Skeletal muscle tissue (tissue), 4 donors: ENCODE data around the gene AMN. TPM values are rescaled to one million over a fixed set of nuclear protein-coding genes. Genes with fewer than 3 reads are reported as not detected.

Experiments used
- H3K27ac ChIP-seq: one replicate; pipeline ENCODE4 v1.7.0; 2013; ENCODE audit warnings: mild to moderate bottlenecking, low read depth, low read length, inconsistent platforms
- H3K27me3 ChIP-seq, 3 donors: one replicate each; pipeline ENCODE4 v1.7.0; 2013; ENCODE audit warnings: low read length in 3 of 3; ENCODE audit not compliant: control insufficient read depth in 3 of 3, insufficient read depth in 3 of 3
- H3K36me3 ChIP-seq, 3 donors: one replicate each; pipeline ENCODE4 v1.7.0; 2013; ENCODE audit warnings: low read length in 3 of 3; ENCODE audit not compliant: control insufficient read depth in 3 of 3, insufficient read depth in 3 of 3
- H3K4me1 ChIP-seq, 3 donors: one replicate each; pipeline ENCODE4 v1.7.0; 2013; ENCODE audit warnings: low read length in 3 of 3, mild to moderate bottlenecking in 3 of 3; ENCODE audit not compliant: control insufficient read depth in 3 of 3, insufficient read depth in 3 of 3
- H3K4me3 ChIP-seq, 3 donors: one replicate each; pipeline ENCODE4 v1.7.0; 2013; ENCODE audit warnings: low read length in 3 of 3
- H3K9ac ChIP-seq, 3 donors: one replicate each; pipeline ENCODE4 v1.7.0; 2013; ENCODE audit warnings: low read length in 3 of 3, mild to moderate bottlenecking in 3 of 3, moderate library complexity in 2 of 3, low read depth in 1 of 3
- H3K9me3 ChIP-seq, 3 donors: one replicate each; pipeline ENCODE4 v1.7.0; 2013; ENCODE audit warnings: low read length in 3 of 3; ENCODE audit not compliant: control insufficient read depth in 3 of 3
- total RNA-seq: library from RNA; depleted of rRNA; stranded (reverse); fragments of >200 nt; gene quantifications from one replicate; pipeline ENCODE4 v1.2.3, GENCODE V29; 2014
- donor health status: Osteomylitis.

Gene AMN
- total RNA-seq, 1 donor from 2014 or later = 1.0 TPM

DNA sequence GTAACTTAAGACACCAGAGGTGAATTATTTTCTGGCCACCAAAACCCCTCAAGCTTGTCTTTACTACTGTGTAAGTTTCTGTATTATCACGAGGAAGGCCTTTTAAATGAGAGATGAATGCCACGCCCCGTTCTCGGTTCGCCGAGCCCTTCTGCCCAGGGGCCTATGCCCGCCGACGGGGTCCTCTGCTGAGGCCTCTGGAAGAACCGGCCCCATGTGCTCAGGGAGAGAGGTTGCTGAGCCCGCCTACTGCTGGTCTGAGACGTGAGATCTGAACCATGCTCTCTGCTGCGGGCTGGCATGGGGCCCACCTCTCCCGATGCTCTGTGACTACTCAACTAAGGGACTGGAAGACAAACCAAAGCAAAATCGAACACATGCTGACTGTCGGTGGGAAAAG is 21.0 kb downstream of the AMN start:
- Histone ChIP-seq H3K9me3 (no peaks in the 10 kb centered on the region), H3K9ac (no peak overlapping the region), H3K27ac (no peak overlapping the region), H3K27me3 (no peaks in the 10 kb centered on the region), H3K4me3 (no peak overlapping the region), H3K4me1 (peaks cover 0 to 3% (median 2%) of the 10 kb centered on the region in 3 donors), H3K36me3 (peaks cover 72 to 74% (median 74%) of the 10 kb centered on the region in 3 donors)

- Histone ChIP-seq H3K27me3 (no peaks in the 10 kb centered on the region), H3K9ac (no peak overlapping the region), H3K36me3 (peaks cover 72 to 76% (median 76%) of the 10 kb centered on the region in 3 donors), H3K9me3 (no peaks in the 10 kb centered on the region), H3K27ac (no peak overlapping the region), H3K4me1 (peaks cover 4 to 7% (median 6%) of the 10 kb centered on the region in 3 donors), H3K4me3 (no peak overlapping the region)
Measured at GRCh38 chr14:102943979-102944378, 21.5 kb downstream of the AMN start.

- Histone ChIP-seq H3K27me3 (no peaks in the 10 kb centered on the region), H3K9ac (no peak overlapping the region), H3K4me1 (peaks cover 12 to 14% (median 13%) of the 10 kb centered on the region in 3 donors), H3K36me3 (peaks cover 71 to 76% (median 74%) of the 10 kb centered on the region in 3 donors), H3K4me3 (no peak overlapping the region), H3K9me3 (no peaks in the 10 kb centered on the region), H3K27ac (no peak overlapping the region)
Measured at GRCh38 chr14:102944448-102945330, 22.2 kb downstream of the AMN start.

DNA sequence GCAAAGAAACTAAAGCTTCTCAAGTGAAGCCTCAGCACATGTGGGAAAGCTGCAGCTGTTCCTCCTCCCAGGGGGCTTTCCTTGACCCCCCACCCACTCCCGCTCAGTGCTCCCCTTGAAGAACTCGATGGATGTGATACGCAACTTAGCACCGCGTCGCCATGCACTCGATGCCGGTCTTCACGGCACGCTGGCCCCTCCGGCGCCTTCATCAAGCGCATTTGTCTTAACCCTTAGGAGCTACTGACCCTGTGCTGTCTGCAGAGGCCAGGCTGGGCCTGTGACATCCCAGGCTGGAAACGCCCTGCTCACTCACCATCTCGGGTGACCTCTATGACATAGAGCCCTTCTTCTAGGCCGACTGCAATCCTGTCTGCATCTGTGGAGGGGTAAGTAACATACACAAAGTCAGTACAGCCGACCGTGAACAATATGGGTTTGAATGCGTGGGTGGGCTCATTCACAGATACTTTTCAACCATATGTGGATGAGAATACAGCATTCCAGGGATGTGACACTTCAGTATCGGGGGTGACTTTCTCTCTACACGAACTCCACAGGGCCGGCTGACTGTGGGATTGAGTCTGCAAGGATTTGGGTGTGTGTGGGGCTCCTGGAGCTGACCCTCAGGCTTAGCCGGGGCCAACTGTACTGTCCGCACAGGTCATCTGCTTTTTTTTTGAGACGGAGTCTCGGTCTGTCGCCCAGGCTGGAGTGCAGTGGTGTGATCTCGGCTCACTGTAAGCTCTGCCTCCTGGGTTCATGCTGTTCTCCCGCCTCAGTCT is 23.1 kb downstream of the AMN start:
- no peaks in the 10 kb centered on the region for H3K27me3 ChIP-seq
- H3K27ac ChIP-seq = no peak overlapping the region
- no peak overlapping the region for H3K9ac ChIP-seq
- no peaks in the 10 kb centered on the region for H3K9me3 ChIP-seq
- H3K4me3 ChIP-seq = no peak overlapping the region
- H3K36me3 ChIP-seq = peaks cover 74 to 77% (median 74%) of the 10 kb centered on the region in 3 donors
- H3K4me1 ChIP-seq = peaks cover 20 to 23% (median 21%) of the 10 kb centered on the region in 3 donors

GRCh38 chr14:102947321-102948103 is 25.0 kb downstream of the AMN start:
- peak overlapping the region in 1 of 3 donors; percentile 54 for H3K9ac ChIP-seq
- H3K4me1 ChIP-seq = peaks cover 21 to 24% (median 21%) of the 10 kb centered on the region in 3 donors

DNA sequence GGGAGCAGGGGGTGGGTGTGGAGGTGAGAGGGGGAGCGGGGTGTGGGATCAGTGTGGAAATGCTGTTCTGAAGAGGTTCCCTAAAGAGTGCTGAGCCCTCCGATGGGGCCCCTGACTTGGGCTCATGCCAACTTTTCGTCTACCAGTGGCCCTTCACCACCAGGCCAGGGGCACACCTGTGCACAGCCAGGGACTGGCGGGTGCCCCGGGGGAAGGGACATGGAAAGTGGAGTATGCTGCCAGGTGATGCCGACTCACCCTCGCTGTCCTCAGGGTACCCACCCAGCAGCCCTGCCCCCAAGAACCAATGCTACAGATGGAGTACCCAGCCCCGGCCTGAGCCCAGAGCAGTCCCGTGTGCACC is 26.2 kb downstream of the AMN start:
- Histone ChIP-seq H3K9me3 (no peaks in the 10 kb centered on the region), H3K36me3 (peaks cover 69 to 79% (median 71%) of the 10 kb centered on the region in 3 donors), H3K27ac (peak overlapping the region; percentile 82), H3K9ac (peak overlapping the region; percentile 45 to 64 (median 57)), H3K27me3 (no peaks in the 10 kb centered on the region), H3K4me3 (peak overlapping the region in 2 of 3 donors; percentile 24 to 35), H3K4me1 (peaks cover 21 to 24% (median 21%) of the 10 kb centered on the region in 3 donors)

More at GRCh38 chr14:102947321-102948103, 25.0 kb downstream of the AMN start:
- Histone ChIP-seq H3K27me3 (no peaks in the 10 kb centered on the region), H3K27ac (no peak overlapping the region), H3K36me3 (peaks cover 66 to 75% (median 67%) of the 10 kb centered on the region in 3 donors), H3K4me3 (no peak overlapping the region), H3K9me3 (no peaks in the 10 kb centered on the region)

DNA sequence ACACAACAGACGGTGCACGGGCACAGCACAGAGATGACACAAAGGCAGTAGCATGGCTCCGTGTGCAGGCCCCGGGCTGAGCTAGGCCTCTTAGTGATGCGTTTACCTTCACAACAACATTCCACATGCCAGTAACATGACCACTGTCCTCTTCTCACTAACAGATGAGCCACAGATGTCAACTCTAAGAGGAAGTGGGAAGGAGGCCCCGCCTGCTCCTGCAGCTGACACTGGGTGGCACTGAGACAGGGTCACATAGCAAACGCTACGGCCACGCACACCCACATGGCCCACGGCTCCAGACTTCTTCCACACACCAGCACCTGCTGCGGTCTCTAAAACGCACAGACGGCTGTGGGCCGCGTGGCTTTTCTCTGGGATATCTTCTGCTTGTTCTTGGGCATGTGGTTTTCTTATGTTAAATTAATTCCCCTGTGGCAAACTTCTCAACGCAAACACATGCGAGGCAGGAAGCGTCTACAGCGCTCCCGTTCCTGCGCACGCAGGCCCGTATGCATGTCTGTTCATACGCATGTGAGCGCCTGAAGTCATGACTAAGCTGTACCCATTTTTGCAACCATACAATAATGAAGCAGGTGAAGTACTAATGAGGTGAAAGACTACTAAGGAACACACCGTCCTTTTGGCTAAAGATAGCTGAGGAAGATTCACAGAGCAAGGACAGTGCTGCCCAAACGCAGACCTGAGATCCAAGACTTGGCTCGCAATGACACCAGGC is 26.8 kb downstream of the AMN start:
- Histone ChIP-seq H3K27ac (peak overlapping the region; percentile 82), H3K4me1 (peaks cover 21 to 24% (median 21%) of the 10 kb centered on the region in 3 donors), H3K36me3 (peaks cover 69 to 79% (median 69%) of the 10 kb centered on the region in 3 donors), H3K4me3 (peak overlapping the region in 2 of 3 donors; percentile 24 to 35), H3K9me3 (no peaks in the 10 kb centered on the region), H3K9ac (peak overlapping the region; percentile 45 to 64 (median 57)), H3K27me3 (no peaks in the 10 kb centered on the region)

- Histone ChIP-seq H3K27me3 (no peaks in the 10 kb centered on the region), H3K36me3 (peaks cover 68 to 78% (median 69%) of the 10 kb centered on the region in 3 donors), H3K27ac (peak overlapping the region; percentile 82), H3K4me1 (peaks cover 21 to 24% (median 21%) of the 10 kb centered on the region in 3 donors), H3K4me3 (peak overlapping the region in 2 of 3 donors; percentile 3 to 51), H3K9ac (peak overlapping the region; percentile 23 to 57 (median 47)), H3K9me3 (no peaks in the 10 kb centered on the region)
Measured at GRCh38 chr14:102949801-102950451, 27.5 kb downstream of the AMN start.
